Tibial nerve (tissue), 4 donors: ENCODE results near the gene DISC1. TPM values are rescaled to one million over a fixed set of nuclear protein-coding genes. Genes with fewer than 3 reads are reported as not detected.

Experiments
- DNase-seq, 2 donors: peaks; one replicate each; pipeline ENCODE4 v3.0.0-alpha.2; 2019; ENCODE audit warnings: low spot score in 2 of 2
- H3K27ac ChIP-seq, 4 donors: fragments of 200-600 bp; sonication (generic) in 3 of 4; one replicate each; pipeline ENCODE4 v1.5.1; 2017 to 2019; ENCODE audit warnings: mild to moderate bottlenecking in 1 of 4
- H3K27me3 ChIP-seq, 2 donors: fragments of 200-600 bp; sonication (generic) in 1 of 2; one replicate each; pipeline versions ENCODE4 v1.5.1 to v1.6.0; 2017 to 2019
- H3K36me3 ChIP-seq, 3 donors: fragments of 200-600 bp; sonication (generic); one replicate each; pipeline ENCODE4 v1.5.1; 2018 to 2019
- H3K4me1 ChIP-seq, 4 donors: fragments of 200-600 bp; sonication (generic) in 3 of 4; one replicate each; pipeline ENCODE4 v1.5.1; 2017 to 2019
- H3K4me3 ChIP-seq, 4 donors: fragments of 200-600 bp; sonication (generic) in 3 of 4; one replicate each; pipeline ENCODE4 v1.5.1; 2017 to 2019; ENCODE audit warnings: mild to moderate bottlenecking in 1 of 4, moderate library complexity in 1 of 4
- H3K9me3 ChIP-seq, 4 donors: fragments of 200-600 bp; sonication (generic) in 3 of 4; one replicate each; pipeline ENCODE4 v1.5.1; 2017 to 2019
- EP300 ChIP-seq, 2 donors: sonication (generic); formaldehyde crosslinking; IDR thresholded peaks; one replicate each; pipeline ENCODE4 v1.6.1; 2017; ENCODE audit warnings: antibody characterized with exemption in 2 of 2, mild to moderate bottlenecking in 1 of 2
- POLR2A ChIP-seq, 2 donors: fragments of 450-650 bp; IDR thresholded peaks; one replicate each; pipeline ENCODE4 v1.6.1; 2017; ENCODE audit warnings: antibody characterized with exemption in 2 of 2, mild to moderate bottlenecking in 2 of 2, moderate library complexity in 2 of 2
- WGBS, 2 donors: methylation state at CpG; one replicate each; pipeline ENCODE4 v1.1.5; 2018; 5-methylcytosine and 5-hydroxymethylcytosine counted together
- total RNA-seq, 4 donors: library from RNA; depleted of rRNA; stranded (reverse); fragments of >200 nt; gene quantifications; one replicate each; pipeline ENCODE4 v1.1.0, GENCODE V29; 2016
- TF ChIP-seq, protein P1 (sequence below), 5 experiments: fragments of 200-600 bp in 3 of 5; fragments of 450-650 bp in 2 of 5; sonication (generic) in 3 of 5; IDR thresholded peaks; one replicate each; pipeline ENCODE4 v1.5.1; 2016 to 2019; ENCODE audit warnings: antibody characterized with exemption in 5 of 5, mild to moderate bottlenecking in 3 of 5, moderate library complexity in 2 of 5

The DISC1 gene
- total RNA-seq, 4 donors from 2014 or later: 29.9 to 39.0 (median 32.7) TPM

- no peak overlapping the region for H3K4me3 ChIP-seq
- peaks cover 0 to 53% (median 2%) of the 10 kb centered on the region in 4 donors for H3K4me1 ChIP-seq
- TF ChIP-seq, protein P1, sequence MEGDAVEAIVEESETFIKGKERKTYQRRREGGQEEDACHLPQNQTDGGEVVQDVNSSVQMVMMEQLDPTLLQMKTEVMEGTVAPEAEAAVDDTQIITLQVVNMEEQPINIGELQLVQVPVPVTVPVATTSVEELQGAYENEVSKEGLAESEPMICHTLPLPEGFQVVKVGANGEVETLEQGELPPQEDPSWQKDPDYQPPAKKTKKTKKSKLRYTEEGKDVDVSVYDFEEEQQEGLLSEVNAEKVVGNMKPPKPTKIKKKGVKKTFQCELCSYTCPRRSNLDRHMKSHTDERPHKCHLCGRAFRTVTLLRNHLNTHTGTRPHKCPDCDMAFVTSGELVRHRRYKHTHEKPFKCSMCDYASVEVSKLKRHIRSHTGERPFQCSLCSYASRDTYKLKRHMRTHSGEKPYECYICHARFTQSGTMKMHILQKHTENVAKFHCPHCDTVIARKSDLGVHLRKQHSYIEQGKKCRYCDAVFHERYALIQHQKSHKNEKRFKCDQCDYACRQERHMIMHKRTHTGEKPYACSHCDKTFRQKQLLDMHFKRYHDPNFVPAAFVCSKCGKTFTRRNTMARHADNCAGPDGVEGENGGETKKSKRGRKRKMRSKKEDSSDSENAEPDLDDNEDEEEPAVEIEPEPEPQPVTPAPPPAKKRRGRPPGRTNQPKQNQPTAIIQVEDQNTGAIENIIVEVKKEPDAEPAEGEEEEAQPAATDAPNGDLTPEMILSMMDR (IDR thresholded peaks at IDR 0.05): no peak
- no peak for TF ChIP-seq POLR2A (IDR thresholded peaks at IDR 0.05)
- TF ChIP-seq EP300 (IDR thresholded peaks at IDR 0.05): no peak
- no peak for DNase-seq
- H3K27me3 ChIP-seq: no peaks in the 10 kb centered on the region
- WGBS, 2 donors: 50% methylated on average over 1 of the region's 1 CpG
- H3K9me3 ChIP-seq: no peaks in the 10 kb centered on the region
- no peaks in the 10 kb centered on the region for H3K36me3 ChIP-seq
- H3K27ac ChIP-seq: peak overlapping the region in 2 of 4 donors; percentile 20 to 47
Measured at GRCh38 chr1:231926340-231926739, 299.8 kb downstream of the DISC1 start.

- Histone ChIP-seq H3K4me1 (peaks cover 0 to 53% (median 2%) of the 10 kb centered on the region in 4 donors), H3K27me3 (no peaks in the 10 kb centered on the region), H3K4me3 (no peak overlapping the region), H3K9me3 (peaks cover 0 to 3% (median 0%) of the 10 kb centered on the region in 4 donors), H3K36me3 (no peaks in the 10 kb centered on the region), H3K27ac (peak overlapping the region in 2 of 4 donors; percentile 20 to 47)
- no peak for DNase-seq
- 83 to 86% methylated on average over 2 of the region's 2 CpGs for WGBS, 2 donors
- TF ChIP-seq, protein P1 (IDR thresholded peaks at IDR 0.05): no peak
- TF ChIP-seq EP300 (IDR thresholded peaks at IDR 0.05) (no peak), POLR2A (IDR thresholded peaks at IDR 0.05) (no peak)
Measured at GRCh38 chr1:231926933-231927332, 300.3 kb downstream of the DISC1 start.

- Histone ChIP-seq H3K4me3 (no peak overlapping the region), H3K9me3 (peaks cover 0 to 6% (median 0%) of the 10 kb centered on the region in 4 donors), H3K4me1 (peaks cover 0 to 48% (median 2%) of the 10 kb centered on the region in 4 donors), H3K36me3 (no peaks in the 10 kb centered on the region), H3K27ac (peak overlapping the region in 2 of 4 donors; percentile 20 to 47), H3K27me3 (no peaks in the 10 kb centered on the region)
- DNase-seq: no peak
- WGBS, 2 donors: 91 to 93% methylated on average over 7 of the region's 7 CpGs
- TF ChIP-seq EP300 (IDR thresholded peaks at IDR 0.05) (no peak), POLR2A (IDR thresholded peaks at IDR 0.05) (no peak)
- TF ChIP-seq, protein P1 (IDR thresholded peaks at IDR 0.05): no peak
Measured at GRCh38 chr1:231927431-231927830, 300.8 kb downstream of the DISC1 start.

GRCh38 chr1:231929311-231929710 is 302.7 kb downstream of the DISC1 start:
- Histone ChIP-seq H3K4me1 (peaks cover 0 to 36% (median 2%) of the 10 kb centered on the region in 4 donors), H3K36me3 (no peaks in the 10 kb centered on the region), H3K4me3 (no peak overlapping the region), H3K9me3 (peaks cover 0 to 6% (median 0%) of the 10 kb centered on the region in 4 donors), H3K27me3 (no peaks in the 10 kb centered on the region), H3K27ac (peak overlapping the region in 2 of 4 donors; percentile 69 to 84)
- no peak for DNase-seq
- TF ChIP-seq, protein P1 (IDR thresholded peaks at IDR 0.05): no peak
- TF ChIP-seq POLR2A (IDR thresholded peaks at IDR 0.05) (no peak), EP300 (IDR thresholded peaks at IDR 0.05) (no peak)
- 8 to 17% methylated on average over 8 of the region's 8 CpGs for WGBS, 2 donors

DNA sequence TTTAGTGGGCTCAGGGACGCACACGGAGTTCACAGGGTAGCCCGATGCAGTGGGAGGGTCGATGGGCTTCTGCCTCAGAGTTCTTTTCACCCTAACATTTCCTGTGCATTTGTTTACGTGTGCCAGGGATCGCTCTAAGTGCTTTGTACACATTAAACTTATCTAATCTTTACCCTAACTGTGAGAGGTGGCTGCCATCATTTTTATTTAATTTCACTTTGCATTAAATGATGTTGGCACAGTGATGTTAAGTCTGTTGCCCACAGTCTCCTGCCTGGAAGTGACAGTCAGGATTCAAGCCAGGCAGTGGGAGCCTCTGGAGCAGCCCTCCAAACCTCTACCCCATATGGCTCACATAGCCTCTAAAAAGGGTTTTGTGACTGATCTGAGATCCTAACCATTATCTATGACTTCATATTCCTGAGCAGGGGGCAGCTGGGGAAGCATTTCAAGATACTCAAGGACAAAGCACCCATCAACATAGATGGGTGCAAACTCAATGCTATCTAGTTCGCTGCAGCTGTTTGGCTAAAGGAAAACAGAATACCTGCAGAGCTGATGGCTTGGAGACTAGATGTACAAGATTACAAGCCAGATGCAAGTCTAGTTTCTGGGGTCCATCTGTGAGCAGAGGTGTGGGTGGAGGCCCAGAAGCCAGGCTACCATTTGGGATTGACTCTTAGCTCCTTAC is 303.8 kb downstream of the DISC1 start:
- no peak for TF ChIP-seq EP300 (IDR thresholded peaks at IDR 0.05)
- TF ChIP-seq POLR2A (IDR thresholded peaks at IDR 0.05): no peak
- TF ChIP-seq, protein P1 (IDR thresholded peaks at IDR 0.05): no peak
- no peak for DNase-seq
- Histone ChIP-seq H3K36me3 (no peaks in the 10 kb centered on the region), H3K27ac (peak overlapping the region in 2 of 4 donors; percentile 69 to 84), H3K4me1 (peaks cover 0 to 45% (median 8%) of the 10 kb centered on the region in 4 donors), H3K4me3 (no peak overlapping the region), H3K27me3 (no peaks in the 10 kb centered on the region), H3K9me3 (peaks cover 0 to 6% (median 0%) of the 10 kb centered on the region in 4 donors)
- 66 to 68% methylated on average over 7 of the region's 7 CpGs for WGBS, 2 donors
